Measurements from ENCODE around the gene PTPRM. TPM values are rescaled to one million over a fixed set of nuclear protein-coding genes. Genes with fewer than 3 reads are reported as not detected.

Gene PTPRM
- polyA plus RNA-seq, 1 of the 3 experiments (the other 2 are of a cell fraction), result 16.0 TPM

DNA sequence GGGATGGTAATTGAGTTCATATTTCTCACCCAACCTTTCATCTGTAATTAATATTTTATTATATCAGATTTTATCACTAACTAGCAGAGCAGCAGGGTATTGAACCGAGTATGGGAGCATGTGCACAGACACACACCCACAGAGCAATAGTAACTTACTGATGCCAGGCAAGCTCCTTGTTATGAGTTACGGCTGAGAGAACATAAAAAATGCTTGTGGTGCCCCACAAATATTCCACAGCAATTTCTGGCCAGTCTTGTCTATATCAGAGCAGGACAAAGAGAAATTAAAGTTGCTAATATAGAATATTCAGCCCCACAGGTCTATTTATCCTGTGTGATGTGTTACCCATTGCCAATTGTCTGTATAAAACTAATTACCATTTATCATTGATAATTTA is 540.3 kb downstream of the PTPRM start:
- Histone ChIP-seq H3K9me3 (no peaks in the 10 kb centered on the region), H2AFZ (ENCODE audit: low read depth) (no peak overlapping the region), H3K4me3 (ENCODE audit: low read depth in 2 of 2, low read length in 1 of 2) (no peak overlapping the region), H3K79me2 (ENCODE audit: insufficient read depth) (no peaks in the 10 kb centered on the region), H3K9me2 (no peaks in the 10 kb centered on the region), H3K27ac (ENCODE audit: low read depth in 2 of 2, low read length in 1 of 2) (no peak overlapping the region), H3F3A (replicated peaks; ENCODE audit: insufficient read depth) (no peaks in the 10 kb centered on the region), H3K4me1 (ENCODE audit: control insufficient read depth in 1 of 2, insufficient read depth in 2 of 2, low read depth in 1 of 2, low read length in 1 of 2) (no peaks in the 10 kb centered on the region; a peak in 1 of 4 replicates), H3K9ac (no peak overlapping the region), H3K4me2 (no peak overlapping the region), H3K36me3 (replicated peaks in 1 of 2; ENCODE audit: control insufficient read depth in 1 of 2, insufficient read depth in 2 of 2, low read length in 1 of 2) (no peaks in the 10 kb centered on the region), H3K27me3 (ENCODE audit: insufficient read depth) (no peaks in the 10 kb centered on the region), H4K20me1 (ENCODE audit: insufficient read depth) (no peaks in the 10 kb centered on the region)
- DNase-seq, result no peak
- WGBS (ENCODE audit: low lambda C conversion rate), result 44% methylated on average over 2 of the region's 2 CpGs
- ChIA-PET POLR2A (no interaction called here), CTCF (no interaction called here)
- TF ChIP-seq SIN3A (IDR thresholded peaks at IDR 0.05; ENCODE audit: borderline replicate concordance, low read depth, low read length), result no peak
- TF ChIP-seq GATA2 (CRISPR knock-in tag; IDR thresholded peaks at IDR 0.05), result no peak
- TF ChIP-seq NRF1 (IDR thresholded peaks at IDR 0.05; ENCODE audit: low read depth, low read length), result no peak
- TF ChIP-seq EP300 (IDR thresholded peaks at IDR 0.05; ENCODE audit: borderline replicate concordance in 1 of 2, low read depth in 1 of 2, low read length in 1 of 2), result no peak
- TF ChIP-seq GABPA (IDR thresholded peaks at IDR 0.05; ENCODE audit: low read depth), result no peak
- no peak for TF ChIP-seq JUND (IDR thresholded peaks at IDR 0.05)
- TF ChIP-seq MXI1 (IDR thresholded peaks at IDR 0.05; ENCODE audit: low read depth, low read length), result no peak
- no peak for TF ChIP-seq RFX5 (IDR thresholded peaks at IDR 0.05; ENCODE audit: low read length)
- TF ChIP-seq CHD2 (IDR thresholded peaks at IDR 0.05; ENCODE audit: low read length, partially characterized antibody), result no peak
- no peak for TF ChIP-seq POLR2AphosphoS5 (IDR thresholded peaks at IDR 0.05; ENCODE audit: low read depth, low read length)
- no peak for TF ChIP-seq TCF12 (IDR thresholded peaks at IDR 0.05)
- no peak for TF ChIP-seq ELF1 (IDR thresholded peaks at IDR 0.05)
- TF ChIP-seq, protein P1, sequence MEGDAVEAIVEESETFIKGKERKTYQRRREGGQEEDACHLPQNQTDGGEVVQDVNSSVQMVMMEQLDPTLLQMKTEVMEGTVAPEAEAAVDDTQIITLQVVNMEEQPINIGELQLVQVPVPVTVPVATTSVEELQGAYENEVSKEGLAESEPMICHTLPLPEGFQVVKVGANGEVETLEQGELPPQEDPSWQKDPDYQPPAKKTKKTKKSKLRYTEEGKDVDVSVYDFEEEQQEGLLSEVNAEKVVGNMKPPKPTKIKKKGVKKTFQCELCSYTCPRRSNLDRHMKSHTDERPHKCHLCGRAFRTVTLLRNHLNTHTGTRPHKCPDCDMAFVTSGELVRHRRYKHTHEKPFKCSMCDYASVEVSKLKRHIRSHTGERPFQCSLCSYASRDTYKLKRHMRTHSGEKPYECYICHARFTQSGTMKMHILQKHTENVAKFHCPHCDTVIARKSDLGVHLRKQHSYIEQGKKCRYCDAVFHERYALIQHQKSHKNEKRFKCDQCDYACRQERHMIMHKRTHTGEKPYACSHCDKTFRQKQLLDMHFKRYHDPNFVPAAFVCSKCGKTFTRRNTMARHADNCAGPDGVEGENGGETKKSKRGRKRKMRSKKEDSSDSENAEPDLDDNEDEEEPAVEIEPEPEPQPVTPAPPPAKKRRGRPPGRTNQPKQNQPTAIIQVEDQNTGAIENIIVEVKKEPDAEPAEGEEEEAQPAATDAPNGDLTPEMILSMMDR (IDR thresholded peaks at IDR 0.05), result no peak

DNA sequence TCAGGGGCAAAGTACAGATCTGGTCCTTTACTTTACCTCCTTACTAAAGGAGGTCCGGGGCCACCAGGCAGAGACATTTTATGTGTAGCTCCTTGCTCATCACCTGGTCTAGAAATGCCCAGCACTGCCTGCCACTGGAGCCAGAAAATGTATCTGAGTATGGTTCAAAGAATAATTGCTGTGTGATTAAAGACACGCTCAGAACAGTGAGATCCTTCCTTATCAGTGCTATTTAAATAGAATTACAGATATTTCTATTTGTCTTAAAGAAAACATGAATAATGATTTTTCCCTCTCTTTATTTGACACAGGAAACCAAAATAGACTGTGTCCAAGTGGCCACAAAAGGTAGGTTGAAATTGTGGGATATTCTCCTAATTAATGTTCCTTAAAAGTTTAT is 547.4 kb downstream of the PTPRM start:
- TF ChIP-seq JUND (IDR thresholded peaks at IDR 0.05), result no peak
- no peak overlapping the region for H3K27ac ChIP-seq (ENCODE audit: low read depth in 2 of 2, low read length in 1 of 2)
- no peak for DNase-seq
- H3K4me2 ChIP-seq, result no peak overlapping the region
- H3K9ac ChIP-seq, result no peak overlapping the region
- no peaks in the 10 kb centered on the region for H3K27me3 ChIP-seq (ENCODE audit: insufficient read depth)
- POLR2A ChIA-PET, result no interaction called here
- H3F3A ChIP-seq (replicated peaks; ENCODE audit: insufficient read depth), result no peaks in the 10 kb centered on the region
- no peaks in the 10 kb centered on the region for H3K9me3 ChIP-seq
- CTCF ChIA-PET, result interaction anchor here (1.0 kb wide), 1 partner anchor 10 kb away, joined by 3 read pairs; no protein-coding TSS in a partner anchor
- no peak overlapping the region for H2AFZ ChIP-seq (ENCODE audit: low read depth)
- H4K20me1 ChIP-seq (ENCODE audit: insufficient read depth), result no peaks in the 10 kb centered on the region
- H3K4me1 ChIP-seq (ENCODE audit: control insufficient read depth in 1 of 2, insufficient read depth in 2 of 2, low read depth in 1 of 2, low read length in 1 of 2), result no peaks in the 10 kb centered on the region; a peak in 1 of 4 replicates
- H3K9me2 ChIP-seq, result no peaks in the 10 kb centered on the region
- no peaks in the 10 kb centered on the region for H3K36me3 ChIP-seq (replicated peaks in 1 of 2; ENCODE audit: control insufficient read depth in 1 of 2, insufficient read depth in 2 of 2, low read length in 1 of 2)
- no peaks in the 10 kb centered on the region for H3K79me2 ChIP-seq (ENCODE audit: insufficient read depth)
- no peak overlapping the region for H3K4me3 ChIP-seq (ENCODE audit: low read depth in 2 of 2, low read length in 1 of 2)
- 46% methylated on average over 2 of the region's 2 CpGs for WGBS (ENCODE audit: low lambda C conversion rate)
